ENCODE data around the gene IGFBPL1. TPM values are rescaled to one million over a fixed set of nuclear protein-coding genes. Genes with fewer than 3 reads are reported as not detected.

IGFBPL1 gene
- total RNA-seq, 1 donor from 2014 or later = 26.7 TPM

GRCh38 chr9:38362852-38363588 is 61.2 kb downstream of the IGFBPL1 start:
- no peak for DNase-seq (ENCODE audit: extremely low spot score, unreplicated experiment)
- peaks cover 12% of the 10 kb centered on the region for H3K27me3 Mint-ChIP-seq
- H3K4me1 Mint-ChIP-seq (ENCODE audit: unreplicated experiment) = peaks cover 27% of the 10 kb centered on the region
- H3K36me3 Mint-ChIP-seq = no peaks in the 10 kb centered on the region
- peak overlapping the region; percentile 33 for H3K27ac Mint-ChIP-seq
- peak; percentile 83 for TF ChIP-seq CTCF (conservative IDR thresholded peaks at IDR 0.05)
- no peak overlapping the region for H3K4me3 Mint-ChIP-seq
- no peaks in the 10 kb centered on the region for H3K9me3 Mint-ChIP-seq

GRCh38 chr9:38361473-38361850 is 62.8 kb downstream of the IGFBPL1 start:
- H3K4me3 Mint-ChIP-seq = no peak overlapping the region

GRCh38 chr9:38360839-38361472 is 63.3 kb downstream of the IGFBPL1 start:
- no peak overlapping the region for H3K27ac Mint-ChIP-seq
- DNase-seq (ENCODE audit: extremely low spot score, unreplicated experiment) = no peak

More at GRCh38 chr9:38361473-38361850, 62.8 kb downstream of the IGFBPL1 start:
- H3K4me1 Mint-ChIP-seq (ENCODE audit: unreplicated experiment) = peaks cover 32% of the 10 kb centered on the region
- H3K9me3 Mint-ChIP-seq = no peaks in the 10 kb centered on the region
- no peaks in the 10 kb centered on the region for H3K36me3 Mint-ChIP-seq
- H3K27ac Mint-ChIP-seq = no peak overlapping the region
- TF ChIP-seq CTCF (conservative IDR thresholded peaks at IDR 0.05) = no peak
- DNase-seq (ENCODE audit: extremely low spot score, unreplicated experiment) = no peak
- peaks cover 10% of the 10 kb centered on the region for H3K27me3 Mint-ChIP-seq

GRCh38 chr9:38359689-38360385 is 64.4 kb downstream of the IGFBPL1 start:
- Mint-ChIP-seq H3K9me3 (no peaks in the 10 kb centered on the region), H3K27me3 (peaks cover 8% of the 10 kb centered on the region), H3K27ac (no peak overlapping the region), H3K4me1 (ENCODE audit: unreplicated experiment) (peaks cover 32% of the 10 kb centered on the region), H3K36me3 (no peaks in the 10 kb centered on the region), H3K4me3 (no peak overlapping the region)
- DNase-seq (ENCODE audit: extremely low spot score, unreplicated experiment) = no peak
- TF ChIP-seq CTCF (conservative IDR thresholded peaks at IDR 0.05) = no peak

More at GRCh38 chr9:38360839-38361472, 63.3 kb downstream of the IGFBPL1 start:
- no peak for TF ChIP-seq CTCF (conservative IDR thresholded peaks at IDR 0.05)
- Mint-ChIP-seq H3K4me3 (no peak overlapping the region), H3K9me3 (no peaks in the 10 kb centered on the region), H3K4me1 (ENCODE audit: unreplicated experiment) (peaks cover 32% of the 10 kb centered on the region), H3K27me3 (peaks cover 10% of the 10 kb centered on the region), H3K36me3 (no peaks in the 10 kb centered on the region)

- H3K27me3 Mint-ChIP-seq = peaks cover 7% of the 10 kb centered on the region
- H3K4me3 Mint-ChIP-seq = no peak overlapping the region
- H3K4me1 Mint-ChIP-seq (ENCODE audit: unreplicated experiment) = peaks cover 32% of the 10 kb centered on the region
- H3K27ac Mint-ChIP-seq = no peak overlapping the region
- H3K9me3 Mint-ChIP-seq = no peaks in the 10 kb centered on the region
- TF ChIP-seq CTCF (conservative IDR thresholded peaks at IDR 0.05) = no peak
- no peaks in the 10 kb centered on the region for H3K36me3 Mint-ChIP-seq
- DNase-seq (ENCODE audit: extremely low spot score, unreplicated experiment) = no peak
Observed at GRCh38 chr9:38359297-38359653, 65.0 kb downstream of the IGFBPL1 start.

Measured in type B pancreatic cell (in vitro differentiated cells).